ENCODE measurements around the gene TECPR2.

TECPR2 gene

DNA sequence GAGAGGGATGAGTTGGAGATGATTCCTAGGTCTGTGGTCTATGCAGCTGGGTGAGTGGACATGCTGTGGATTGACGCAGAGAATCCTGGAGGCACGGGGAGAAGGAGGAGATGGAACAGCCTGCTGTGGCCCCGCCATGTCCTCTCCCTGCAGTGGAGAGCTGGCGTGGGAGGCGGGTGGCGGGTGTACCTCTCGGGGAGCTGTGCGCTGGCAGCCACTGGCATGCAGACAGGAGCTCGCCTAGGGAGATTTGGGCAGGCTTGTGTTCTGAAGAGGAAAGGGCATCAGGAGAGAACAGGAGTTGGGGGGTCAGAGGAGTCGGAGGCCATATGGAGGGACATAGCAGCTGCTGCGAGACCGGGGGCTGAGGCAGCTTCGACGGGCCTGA lies 56.1 kb downstream of the TECPR2 start:
- in situ Hi-C loops (cut with MboI; ENCODE audit: low pct_unique_long_range_greater_than_20kb, low sequenced_read_pairs): no loop called here
- DNase-seq: no peak

GRCh38 chr14:102419276-102419675 lies 56.5 kb downstream of the TECPR2 start:
- no peak for DNase-seq
- in situ Hi-C loops (cut with MboI; ENCODE audit: low pct_unique_long_range_greater_than_20kb, low sequenced_read_pairs): no loop called here

- DNase-seq: no peak
These were observed 57.0 kb downstream of the TECPR2 start for GRCh38 chr14:102419716-102420115.

DNA sequence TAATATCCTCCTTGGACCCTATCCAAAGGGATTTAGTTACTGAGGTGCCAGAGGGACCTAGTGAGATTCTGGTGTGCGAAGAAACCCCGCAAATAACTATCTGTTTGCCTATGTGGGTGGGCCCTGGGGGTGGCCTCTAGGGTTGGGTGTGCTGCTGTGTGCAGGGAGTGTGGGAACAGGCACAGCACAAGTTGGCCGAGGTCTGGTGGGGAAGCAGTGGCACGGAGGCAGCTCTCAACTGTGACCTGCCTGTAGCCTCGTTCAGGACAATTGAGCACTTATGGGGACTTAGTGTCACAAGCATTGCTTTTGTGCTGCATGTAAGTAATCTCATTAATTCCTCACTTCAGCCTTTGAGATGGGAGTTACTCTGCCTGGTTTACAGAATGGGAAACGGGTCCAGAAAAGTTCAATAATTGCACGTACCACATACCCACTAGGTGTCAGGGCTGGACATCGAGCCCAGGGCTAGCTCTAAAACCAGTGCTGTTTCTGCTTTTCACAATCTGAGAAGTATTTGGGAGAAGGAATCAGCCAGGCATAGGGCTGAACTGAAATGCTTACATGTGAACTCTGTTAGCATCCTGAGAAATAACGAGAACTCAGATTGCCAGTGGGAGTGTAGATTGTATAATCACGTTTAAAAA lies 58.8 kb downstream of the TECPR2 start:
- DNase-seq: no peak

More at GRCh38 chr14:102419716-102420115, 57.0 kb downstream of the TECPR2 start:
- in situ Hi-C loops (cut with MboI; ENCODE audit: low pct_unique_long_range_greater_than_20kb, low sequenced_read_pairs): no loop called here

GRCh38 chr14:102424520-102424919 lies 61.8 kb downstream of the TECPR2 start:
- in situ Hi-C loops (cut with MboI; ENCODE audit: low pct_unique_long_range_greater_than_20kb, low sequenced_read_pairs): no loop called here
- DNase-seq: no peak

More for the DNA sequence above, 58.8 kb downstream of the TECPR2 start:
- in situ Hi-C loops (cut with MboI; ENCODE audit: low pct_unique_long_range_greater_than_20kb, low sequenced_read_pairs): no loop called here

DNA sequence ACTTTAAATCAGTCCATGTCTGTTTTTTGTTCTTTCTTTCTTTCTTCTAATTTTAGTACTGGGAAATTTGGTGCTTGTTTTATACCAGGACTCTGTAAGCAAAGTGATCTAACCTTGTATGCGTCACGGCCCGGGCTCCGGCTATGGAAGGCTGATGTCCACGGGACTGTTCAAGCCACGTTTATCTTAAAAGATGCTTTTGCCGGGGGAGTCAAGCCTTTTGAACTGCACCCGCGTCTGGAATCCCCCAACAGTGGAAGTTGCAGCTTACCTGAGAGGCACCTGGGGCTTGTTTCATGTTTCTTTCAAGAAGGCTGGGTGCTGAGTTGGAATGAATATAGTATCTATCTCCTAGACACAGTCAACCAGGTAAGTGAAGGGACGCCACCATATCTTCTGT lies 62.2 kb downstream of the TECPR2 start:
- in situ Hi-C loops (cut with MboI; ENCODE audit: low pct_unique_long_range_greater_than_20kb, low sequenced_read_pairs): no loop called here
- no peak for DNase-seq

- in situ Hi-C loops (cut with MboI; ENCODE audit: low pct_unique_long_range_greater_than_20kb, low sequenced_read_pairs): no loop called here
- DNase-seq: no peak
These were observed 64.1 kb downstream of the TECPR2 start for GRCh38 chr14:102426796-102427195.

- in situ Hi-C loops (cut with MboI; ENCODE audit: low pct_unique_long_range_greater_than_20kb, low sequenced_read_pairs): no loop called here
- DNase-seq: no peak
These were observed 64.9 kb downstream of the TECPR2 start for GRCh38 chr14:102427642-102428041.

DNA sequence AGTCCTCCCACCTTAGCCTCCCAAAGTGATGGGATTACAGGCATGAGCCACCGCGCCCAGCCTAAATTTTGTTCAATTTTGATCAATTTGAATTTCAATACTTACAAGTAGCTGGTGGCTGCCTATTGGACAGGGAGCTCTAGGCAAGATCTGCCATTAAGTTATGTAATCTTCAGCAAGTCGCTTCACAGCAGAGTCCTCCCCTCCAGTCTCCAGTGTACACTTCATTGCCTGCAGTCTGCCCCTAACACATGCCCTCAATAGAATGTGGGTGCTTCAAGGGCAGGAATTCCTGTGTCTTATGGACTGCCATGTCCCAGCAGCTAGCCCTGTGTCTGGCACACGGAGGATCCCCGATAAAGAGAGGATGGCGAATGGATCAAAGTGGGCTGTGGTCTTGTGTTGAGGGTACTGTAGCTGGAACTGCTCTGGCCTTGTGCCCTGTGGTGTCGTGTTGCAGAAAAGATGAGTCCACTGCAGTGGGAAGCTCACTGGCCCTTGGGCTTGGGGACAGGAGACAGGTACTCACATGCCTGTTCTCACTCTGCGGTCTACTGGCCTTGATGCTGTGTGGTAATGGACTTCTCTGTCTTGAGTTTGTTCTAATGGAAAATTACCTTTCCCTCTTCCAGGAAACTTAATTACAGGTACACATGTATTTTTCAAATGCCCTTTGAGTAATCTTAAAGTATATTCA lies 67.6 kb downstream of the TECPR2 start:
- DNase-seq: no peak
- in situ Hi-C loops (cut with MboI; ENCODE audit: low pct_unique_long_range_greater_than_20kb, low sequenced_read_pairs): no loop called here

DNA sequence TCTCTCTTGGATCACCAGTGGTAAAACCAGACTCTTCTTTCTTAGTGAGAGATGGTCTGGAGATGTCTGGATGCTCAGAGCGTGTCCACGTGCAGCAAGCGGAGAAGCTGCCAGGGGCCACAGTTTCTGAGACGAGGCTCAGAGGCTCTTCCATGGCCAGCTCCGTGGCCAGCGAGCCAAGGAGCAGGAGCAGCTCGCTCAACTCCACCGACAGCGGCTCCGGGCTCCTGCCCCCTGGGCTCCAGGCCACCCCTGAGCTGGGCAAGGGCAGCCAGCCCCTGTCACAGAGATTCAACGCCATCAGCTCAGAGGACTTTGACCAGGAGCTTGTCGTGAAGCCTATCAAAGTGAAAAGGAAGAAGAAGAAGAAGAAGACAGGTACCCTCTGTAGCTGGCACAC lies 69.0 kb downstream of the TECPR2 start:
- in situ Hi-C loops (cut with MboI; ENCODE audit: low pct_unique_long_range_greater_than_20kb, low sequenced_read_pairs): no loop called here
- no peak for DNase-seq

- in situ Hi-C loops (cut with MboI; ENCODE audit: low pct_unique_long_range_greater_than_20kb, low sequenced_read_pairs): no loop called here
- no peak for DNase-seq
These were observed 72.0 kb downstream of the TECPR2 start for GRCh38 chr14:102434647-102435175.

GRCh38 chr14:102437997-102438915 lies 75.5 kb downstream of the TECPR2 start:
- in situ Hi-C loops (cut with MboI; ENCODE audit: low pct_unique_long_range_greater_than_20kb, low sequenced_read_pairs): no loop called here
- DNase-seq: peak; percentile 83

DNA sequence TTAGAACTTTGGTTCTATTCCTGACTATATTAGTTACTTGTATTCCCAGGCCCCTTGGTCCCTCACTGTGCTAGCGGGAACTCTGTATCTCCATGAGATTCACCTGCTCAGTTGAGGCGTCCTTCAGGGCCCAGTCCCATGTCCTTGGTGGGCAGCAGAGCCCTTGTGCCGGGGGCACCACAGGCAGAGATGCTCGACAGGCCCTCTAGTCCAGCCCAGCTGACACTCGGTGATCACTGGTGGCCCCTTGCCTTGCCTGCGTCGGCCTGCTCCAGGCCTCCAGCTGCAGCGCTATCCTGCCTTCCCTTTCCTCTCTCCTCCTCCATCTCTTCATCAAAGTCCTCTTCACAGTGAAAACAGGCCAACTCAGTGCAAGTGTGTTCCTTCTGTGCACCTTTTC lies 76.8 kb downstream of the TECPR2 start:
- DNase-seq: no peak
- in situ Hi-C loops (cut with MboI; ENCODE audit: low pct_unique_long_range_greater_than_20kb, low sequenced_read_pairs): no loop called here

GRCh38 chr14:102440392-102440791 lies 77.7 kb downstream of the TECPR2 start:
- no peak for DNase-seq
- in situ Hi-C loops (cut with MboI; ENCODE audit: low pct_unique_long_range_greater_than_20kb, low sequenced_read_pairs): no loop called here

DNA sequence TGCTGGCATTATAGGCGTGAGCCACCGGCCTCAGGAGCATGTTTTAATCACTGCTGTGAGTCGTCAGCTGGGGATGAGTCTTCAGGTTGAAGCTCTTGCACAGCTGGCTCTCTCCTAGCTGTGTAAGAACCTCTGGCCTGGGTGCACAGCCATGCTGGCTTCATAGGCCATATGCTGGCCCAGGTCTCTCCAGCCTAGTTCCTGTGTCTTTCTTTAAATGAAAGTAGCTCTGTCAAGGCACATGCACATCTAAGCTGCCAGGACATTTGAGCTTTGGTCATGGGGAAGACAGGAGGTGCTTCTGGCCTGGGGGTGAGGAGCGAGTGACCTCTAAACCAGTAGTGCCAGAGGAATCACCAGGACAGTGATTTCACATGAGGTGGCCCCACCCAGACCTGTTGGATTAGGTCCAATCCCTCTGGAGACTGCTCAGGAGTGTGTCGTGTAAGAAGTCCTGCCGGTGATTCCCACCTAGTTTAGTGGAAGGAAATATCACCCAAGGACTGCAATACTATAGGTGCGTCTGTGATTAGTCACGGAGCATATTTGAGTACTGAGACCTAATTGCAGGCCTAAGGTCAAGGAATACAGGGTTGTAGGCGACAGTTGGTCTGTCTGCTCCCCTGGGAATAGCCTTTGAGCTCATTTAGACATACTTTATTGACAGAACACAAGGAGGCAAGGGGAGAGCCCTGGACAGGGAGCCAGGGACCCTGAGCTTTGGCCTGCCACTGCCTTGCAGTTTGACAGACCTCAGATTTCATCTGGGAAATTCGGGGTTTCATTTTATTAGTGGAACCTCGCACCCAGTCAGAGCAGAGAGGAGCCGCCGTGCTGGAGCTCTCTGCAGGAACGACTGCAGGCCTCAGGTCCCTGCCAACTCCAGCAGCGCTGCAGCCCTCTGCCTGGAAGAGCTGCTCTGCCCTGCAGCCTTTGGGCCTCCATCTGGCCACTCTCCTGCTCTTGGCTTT lies 79.8 kb downstream of the TECPR2 start:
- no peak for DNase-seq
- in situ Hi-C loops (cut with MboI; ENCODE audit: low pct_unique_long_range_greater_than_20kb, low sequenced_read_pairs): no loop called here

DNA sequence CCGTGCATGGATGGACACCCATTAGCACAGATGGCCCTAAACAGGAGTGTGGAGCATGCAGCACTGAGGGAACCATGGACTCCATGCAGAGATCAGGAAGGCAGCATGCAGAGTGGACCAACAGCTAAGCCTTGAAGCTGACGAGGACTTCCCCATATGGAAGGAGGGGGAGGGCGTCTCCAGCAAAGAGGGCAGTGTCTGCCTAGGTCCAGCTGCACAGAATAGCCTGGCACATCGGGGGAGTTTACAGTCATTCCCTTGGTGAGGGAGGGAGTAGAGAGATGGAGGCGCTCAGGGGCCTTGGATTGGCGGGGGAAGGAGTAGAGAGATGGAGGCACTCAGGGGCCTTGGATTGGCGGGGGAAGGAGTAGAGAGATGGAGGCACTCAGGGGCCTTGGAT lies 82.3 kb downstream of the TECPR2 start:
- in situ Hi-C loops (cut with MboI; ENCODE audit: low pct_unique_long_range_greater_than_20kb, low sequenced_read_pairs): no loop called here
- no peak for DNase-seq

- in situ Hi-C loops (cut with MboI; ENCODE audit: low pct_unique_long_range_greater_than_20kb, low sequenced_read_pairs): no loop called here
- peak; percentile 10 for DNase-seq
These were observed 82.9 kb downstream of the TECPR2 start for GRCh38 chr14:102445641-102446040.

DNA sequence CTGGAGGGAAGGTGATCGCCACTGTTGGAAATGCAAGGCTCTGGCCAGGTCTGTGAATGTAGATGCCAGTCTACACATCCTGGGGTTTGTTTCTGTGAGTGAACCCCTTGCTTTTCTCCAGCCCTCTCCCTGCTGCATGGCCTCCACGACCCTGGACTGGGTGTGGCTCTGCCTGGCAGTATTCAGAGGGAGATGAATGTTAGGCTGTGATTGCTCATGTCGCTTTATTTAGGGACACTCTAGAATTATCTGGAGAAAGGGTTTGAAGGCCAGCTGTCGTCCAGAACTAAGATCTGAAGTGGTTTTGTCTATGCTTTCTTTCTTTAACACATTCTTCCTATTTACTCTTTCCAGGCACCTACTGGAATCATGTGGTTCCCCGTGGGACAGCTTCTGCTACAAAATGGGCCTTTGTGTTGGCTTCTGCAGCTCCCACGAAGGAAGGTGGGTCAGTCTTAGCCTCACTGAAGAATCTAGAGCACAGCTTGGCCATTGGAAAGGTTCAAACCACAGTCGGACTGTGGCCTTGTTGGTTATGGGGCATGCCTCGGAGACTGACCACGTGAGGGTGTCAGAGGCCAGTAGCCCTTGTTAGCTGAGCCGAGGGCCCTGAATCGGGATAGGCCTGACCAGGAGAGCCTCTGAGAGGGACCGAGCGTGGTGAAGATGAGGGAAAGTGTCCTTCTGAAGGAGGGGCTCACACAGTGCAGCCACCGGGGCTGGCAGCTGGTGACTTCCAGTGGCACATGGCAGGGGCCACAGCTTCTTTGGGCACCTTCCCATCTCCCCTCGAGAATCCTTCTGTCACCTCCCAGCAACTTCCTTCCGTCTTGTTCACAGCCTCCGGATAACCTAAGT lies 87.7 kb downstream of the TECPR2 start:
- no peak for DNase-seq
- in situ Hi-C loops (cut with MboI; ENCODE audit: low pct_unique_long_range_greater_than_20kb, low sequenced_read_pairs): no loop called here
